Kidney epithelial cell (primary cell): ENCODE results near the gene SAMD4A. TPM values are rescaled to one million over a fixed set of nuclear protein-coding genes. Genes with fewer than 3 reads are reported as not detected.

Source experiments
- DNase-seq: peaks from one replicate; pipeline ENCODE4 v3.0.0-alpha.2; 2010; ENCODE audit warnings: low read depth
- H3K27me3 ChIP-seq: 2 replicates; pipeline ENCODE4 v1.6.0; 2011; ENCODE audit warnings: low read length; ENCODE audit not compliant: control insufficient read depth, insufficient read depth
- H3K36me3 ChIP-seq: 2 replicates; pipeline ENCODE4 v1.5.1; 2011; ENCODE audit warnings: low read length; ENCODE audit not compliant: control insufficient read depth, insufficient read depth
- H3K4me3 ChIP-seq: 2 replicates; pipeline ENCODE4 v1.5.1; 2011; ENCODE audit warnings: low read depth, mild to moderate bottlenecking, control low read depth, low read length
- total RNA-seq: library from RNA; depleted of rRNA; stranded (reverse); fragments of >200 nt; gene quantifications from 2 replicates; pipeline ENCODE4 v1.2.3, GENCODE V29; 2015
- TF ChIP-seq, protein P1 (sequence below): IDR thresholded peaks from 2 replicates; pipeline ENCODE4 v1.5.1; 2011; ENCODE audit warnings: mild to moderate bottlenecking, moderate library complexity, low read length, control low read depth, inconsistent platforms; ENCODE audit not compliant: insufficient read depth, poor library complexity, severe bottlenecking

The SAMD4A gene
- total RNA-seq, 1 donor from 2014 or later: 14.5 TPM

DNA sequence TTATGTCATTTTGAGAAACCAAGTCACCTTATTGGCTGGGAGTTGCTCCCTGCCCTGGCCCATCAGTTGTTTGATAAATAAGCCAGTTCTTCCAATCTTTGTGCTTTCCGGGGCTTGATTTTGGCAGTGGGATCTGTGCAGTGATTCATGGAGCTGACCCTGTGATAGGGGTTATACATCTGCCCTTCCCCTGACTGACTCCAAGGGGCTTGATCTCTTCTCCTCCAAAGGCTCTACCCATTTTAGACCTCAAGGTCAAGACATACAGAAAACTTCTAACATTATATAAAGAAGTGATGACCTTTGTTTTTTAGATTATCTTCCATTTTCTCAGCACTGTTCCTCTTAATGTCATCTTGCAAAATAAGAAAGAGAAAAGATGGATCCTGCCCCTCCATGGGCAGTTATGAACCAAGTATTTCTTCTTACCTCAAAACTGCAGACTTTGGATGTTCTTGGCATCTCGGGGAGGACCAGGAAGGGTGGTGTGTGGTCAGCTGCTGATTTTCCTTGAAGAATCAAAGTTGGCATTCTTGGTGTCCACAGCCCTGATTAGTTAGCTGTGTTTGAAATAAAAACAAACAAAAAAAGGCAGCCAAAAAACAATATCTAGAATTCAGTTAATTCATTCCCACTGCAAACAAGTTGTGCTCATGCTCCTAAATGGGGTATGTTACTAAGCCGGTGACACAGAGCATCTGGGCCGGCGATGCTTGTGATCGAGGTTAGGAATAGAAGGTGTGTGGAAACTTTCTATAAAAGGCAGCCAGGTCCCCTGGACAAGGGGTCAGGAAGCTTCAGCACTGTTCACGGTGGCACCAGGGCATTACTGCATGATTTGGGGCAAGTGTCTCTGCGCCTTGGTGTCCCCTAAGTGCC, 120.2 kb downstream of the SAMD4A start:
- TF ChIP-seq, protein P1, sequence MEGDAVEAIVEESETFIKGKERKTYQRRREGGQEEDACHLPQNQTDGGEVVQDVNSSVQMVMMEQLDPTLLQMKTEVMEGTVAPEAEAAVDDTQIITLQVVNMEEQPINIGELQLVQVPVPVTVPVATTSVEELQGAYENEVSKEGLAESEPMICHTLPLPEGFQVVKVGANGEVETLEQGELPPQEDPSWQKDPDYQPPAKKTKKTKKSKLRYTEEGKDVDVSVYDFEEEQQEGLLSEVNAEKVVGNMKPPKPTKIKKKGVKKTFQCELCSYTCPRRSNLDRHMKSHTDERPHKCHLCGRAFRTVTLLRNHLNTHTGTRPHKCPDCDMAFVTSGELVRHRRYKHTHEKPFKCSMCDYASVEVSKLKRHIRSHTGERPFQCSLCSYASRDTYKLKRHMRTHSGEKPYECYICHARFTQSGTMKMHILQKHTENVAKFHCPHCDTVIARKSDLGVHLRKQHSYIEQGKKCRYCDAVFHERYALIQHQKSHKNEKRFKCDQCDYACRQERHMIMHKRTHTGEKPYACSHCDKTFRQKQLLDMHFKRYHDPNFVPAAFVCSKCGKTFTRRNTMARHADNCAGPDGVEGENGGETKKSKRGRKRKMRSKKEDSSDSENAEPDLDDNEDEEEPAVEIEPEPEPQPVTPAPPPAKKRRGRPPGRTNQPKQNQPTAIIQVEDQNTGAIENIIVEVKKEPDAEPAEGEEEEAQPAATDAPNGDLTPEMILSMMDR: no peak
- H3K4me3 ChIP-seq: no peak overlapping the region
- H3K36me3 ChIP-seq: no peaks in the 10 kb centered on the region
- H3K27me3 ChIP-seq: no peaks in the 10 kb centered on the region
- no peak for DNase-seq

DNA sequence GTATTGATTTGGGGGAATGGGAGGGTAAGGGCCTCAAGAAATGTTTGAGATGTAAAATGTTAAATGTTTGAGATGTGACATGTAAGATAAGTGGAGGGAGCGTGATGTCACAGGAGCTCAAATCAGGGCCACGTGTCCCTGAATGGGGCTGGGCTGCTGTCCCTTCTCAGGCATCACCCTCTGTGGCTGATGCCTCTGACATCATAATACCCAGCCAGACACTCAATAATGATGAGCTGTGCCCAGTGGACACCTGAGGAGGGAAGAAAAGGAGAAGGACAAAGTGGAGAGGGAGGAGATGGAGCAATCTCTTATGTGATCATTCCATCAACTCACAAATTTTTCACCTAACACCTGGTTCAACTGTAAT, 120.8 kb downstream of the SAMD4A start:
- Histone ChIP-seq H3K4me3 (no peak overlapping the region), H3K36me3 (no peaks in the 10 kb centered on the region), H3K27me3 (no peaks in the 10 kb centered on the region)
- no peak for DNase-seq
- TF ChIP-seq, protein P1: no peak

DNA sequence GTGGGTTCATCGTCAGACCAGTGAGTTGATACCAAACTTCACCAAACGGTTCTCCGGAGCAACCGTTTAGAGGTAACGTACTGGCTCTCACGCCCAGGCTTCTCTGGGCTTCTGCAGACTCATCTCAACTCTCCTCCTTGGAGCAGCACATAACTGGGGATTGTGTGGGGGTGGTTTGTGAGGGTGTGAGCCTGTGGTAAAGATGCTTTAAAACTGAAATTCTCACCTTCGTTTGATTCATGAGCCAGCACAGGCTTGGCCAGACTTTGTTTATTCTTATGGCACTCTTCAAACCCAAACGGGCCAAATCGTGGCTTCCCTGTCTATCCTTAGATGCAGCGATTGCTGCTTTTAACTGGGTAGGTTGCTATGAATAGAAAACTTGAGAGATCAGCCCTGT, 121.3 kb downstream of the SAMD4A start:
- DNase-seq: no peak
- Histone ChIP-seq H3K27me3 (no peaks in the 10 kb centered on the region), H3K4me3 (no peak overlapping the region), H3K36me3 (no peaks in the 10 kb centered on the region)
- TF ChIP-seq, protein P1: no peak

DNA sequence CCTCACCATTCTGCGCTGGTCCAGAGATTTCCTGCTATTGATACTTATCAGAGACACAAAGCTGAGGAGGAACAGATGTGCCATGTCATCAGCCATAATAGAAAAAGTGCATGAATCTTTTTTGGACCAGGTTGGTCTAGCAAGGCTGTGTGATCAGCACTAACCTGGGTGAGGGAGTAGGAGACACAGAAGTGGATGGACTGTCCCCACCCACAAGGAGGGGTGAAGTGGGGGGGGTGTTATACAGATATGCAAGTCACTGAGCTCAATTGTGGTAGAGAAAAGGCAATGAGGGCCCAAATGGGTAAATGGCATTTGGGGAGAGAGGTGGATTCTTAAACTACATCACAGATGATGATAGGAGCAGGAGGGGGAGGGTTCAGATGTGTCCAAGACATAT, 123.0 kb downstream of the SAMD4A start:
- Histone ChIP-seq H3K4me3 (no peak overlapping the region), H3K36me3 (no peaks in the 10 kb centered on the region), H3K27me3 (no peaks in the 10 kb centered on the region)
- TF ChIP-seq, protein P1: no peak
- DNase-seq: no peak

DNA sequence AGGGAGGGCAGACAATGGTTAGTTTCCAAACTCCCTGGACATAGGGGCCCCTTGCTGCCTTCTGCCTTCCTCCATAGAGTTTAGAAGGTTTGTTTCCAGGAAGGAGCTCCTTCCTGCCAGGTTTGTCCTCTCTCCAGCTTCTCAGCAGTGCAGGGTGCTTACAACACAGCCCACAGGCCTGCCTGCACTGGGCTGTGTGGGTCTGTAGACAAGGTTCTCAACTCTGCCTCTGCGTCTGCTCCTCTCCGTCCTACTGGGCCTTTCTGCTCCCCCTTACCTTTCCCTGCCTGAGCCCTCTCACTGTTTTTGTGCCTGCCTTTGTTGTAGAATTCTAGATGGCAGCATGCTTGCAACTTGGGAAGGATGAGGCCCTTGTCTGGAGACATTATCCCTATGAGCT, 124.0 kb downstream of the SAMD4A start:
- no peaks in the 10 kb centered on the region for H3K36me3 ChIP-seq
- no peak overlapping the region for H3K4me3 ChIP-seq
- TF ChIP-seq, protein P1: no peak
- no peak for DNase-seq
- H3K27me3 ChIP-seq: no peaks in the 10 kb centered on the region
